SK-N-SH treated with all-trans-retinoic acid at 6 μM for 48 hours (cell line): ENCODE results near the gene THRB.

Source experiments
- ATAC-seq: fragments of 200-7000 bp; cut with Tn5 transposase; 3 replicates; pipeline ENCODE4 v1.9.1; 2020; ENCODE audit warnings: mild to moderate bottlenecking, moderate library complexity
- ARNTL ChIP-seq: fragments of 450-650 bp; formaldehyde crosslinking; IDR thresholded peaks from 2 replicates; pipeline ENCODE4 v1.5.0; 2020; ENCODE audit warnings: low read depth, mild to moderate bottlenecking, moderate library complexity, borderline replicate concordance
- CREB5 ChIP-seq: fragments of 250-450 bp; sonication (Bioruptor Pico); IDR thresholded peaks from 2 replicates; pipeline ENCODE4 v1.5.1; 2020; ENCODE audit warnings: low read depth, mild to moderate bottlenecking, moderate library complexity
- CSDC2 ChIP-seq: fragments of 250-450 bp; sonication (Bioruptor Pico); IDR thresholded peaks from 2 replicates; pipeline ENCODE4 v1.5.0; 2020; ENCODE audit warnings: mild to moderate bottlenecking, moderate library complexity
- CSRNP3 ChIP-seq: fragments of 250-450 bp; sonication (Bioruptor Pico); IDR thresholded peaks from 2 replicates; pipeline ENCODE4 v1.5.1; 2021; ENCODE audit warnings: mild to moderate bottlenecking, moderate library complexity
- ESRRG ChIP-seq: fragments of 250-450 bp; sonication (Bioruptor Pico); IDR thresholded peaks from 2 replicates; pipeline ENCODE4 v1.6.1; 2021; ENCODE audit warnings: mild to moderate bottlenecking
- GLIS3 ChIP-seq: fragments of 250-450 bp; sonication (Bioruptor Pico); IDR thresholded peaks from 2 replicates; pipeline ENCODE4 v1.5.0; 2020; ENCODE audit warnings: mild to moderate bottlenecking, moderate library complexity
- ISL1 ChIP-seq: fragments of 250-450 bp; sonication (Bioruptor Pico); IDR thresholded peaks from 2 replicates; pipeline ENCODE4 v2.1.2; 2022; ENCODE audit warnings: mild to moderate bottlenecking, moderate library complexity
- PATZ1 ChIP-seq: fragments of 250-450 bp; sonication (Bioruptor Pico); IDR thresholded peaks from 2 replicates; pipeline ENCODE4 v1.8.0; 2020; ENCODE audit warnings: mild to moderate bottlenecking, moderate library complexity, borderline replicate concordance
- POU6F1 ChIP-seq: fragments of 250-450 bp; sonication (Bioruptor Pico); IDR thresholded peaks from 2 replicates; pipeline ENCODE4 v1.8.0; 2021; ENCODE audit warnings: low read depth, mild to moderate bottlenecking, moderate library complexity, borderline replicate concordance
- PPARA ChIP-seq: fragments of 250-450 bp; sonication (Bioruptor Pico); IDR thresholded peaks from 2 replicates; pipeline ENCODE4 v1.5.0; 2020; ENCODE audit warnings: mild to moderate bottlenecking, borderline replicate concordance
- RARB ChIP-seq: fragments of 250-450 bp; sonication (Bioruptor Pico); IDR thresholded peaks from 2 replicates; pipeline ENCODE4 v1.8.0; 2021; ENCODE audit warnings: mild to moderate bottlenecking, moderate library complexity
- SNAI2 ChIP-seq: fragments of 250-450 bp; sonication (Bioruptor Pico); IDR thresholded peaks from 2 replicates; pipeline ENCODE4 v1.5.0; 2020; ENCODE audit warnings: mild to moderate bottlenecking, moderate library complexity
- TCF4 ChIP-seq: fragments of 250-450 bp; sonication (Bioruptor Pico); IDR thresholded peaks from 2 replicates; pipeline ENCODE4 v1.8.0; 2021; ENCODE audit warnings: mild to moderate bottlenecking, moderate library complexity, borderline replicate concordance
- TOX ChIP-seq: fragments of 250-450 bp; sonication (Bioruptor Pico); IDR thresholded peaks from 2 replicates; pipeline ENCODE4 v1.8.0; 2021; ENCODE audit warnings: mild to moderate bottlenecking, moderate library complexity, borderline replicate concordance
- TSHZ2 ChIP-seq: fragments of 250-450 bp; sonication (Bioruptor Pico); IDR thresholded peaks from 2 replicates; pipeline ENCODE4 v1.5.0; 2020; ENCODE audit warnings: mild to moderate bottlenecking, moderate library complexity
- ZC3H10 ChIP-seq: fragments of 250-450 bp; sonication (Bioruptor Pico); IDR thresholded peaks from 2 replicates; pipeline ENCODE4 v1.5.1; 2021; ENCODE audit warnings: mild to moderate bottlenecking, moderate library complexity
- ZNF565 ChIP-seq: fragments of 450-650 bp; formaldehyde crosslinking; conservative IDR thresholded peaks from 2 replicates; pipeline ENCODE4 v1.5.0; 2020; ENCODE audit warnings: low read depth, mild to moderate bottlenecking, moderate library complexity
- ZNF70 ChIP-seq: fragments of 450-650 bp; formaldehyde crosslinking; IDR thresholded peaks from 2 replicates; pipeline ENCODE4 v1.5.0; 2020; ENCODE audit warnings: mild to moderate bottlenecking, moderate library complexity

Gene THRB

GRCh38 chr3:24196526-24196925 is 298.1 kb downstream of the THRB start:
- 0 out of 2 replicates have a peak, but pooled peaks have one; percentile 46 for TF ChIP-seq CSDC2 (CRISPR knock-in tag)
- no peak for TF ChIP-seq CSRNP3 (CRISPR knock-in tag)
- peak; percentile 61; the same call in 1 of the 2 replicates for TF ChIP-seq ISL1 (CRISPR knock-in tag)
- peak; percentile 68 for ATAC-seq

GRCh38 chr3:24195504-24196230 is 299.0 kb downstream of the THRB start:
- ATAC-seq, result no peak
- TF ChIP-seq ZNF565 (CRISPR knock-in tag) (no peak), PATZ1 (no peak), ZC3H10 (CRISPR knock-in tag) (no peak), SNAI2 (CRISPR knock-in tag) (no peak), ESRRG (CRISPR knock-in tag) (no peak), CSRNP3 (CRISPR knock-in tag) (no peak), POU6F1 (CRISPR knock-in tag) (no peak), ISL1 (CRISPR knock-in tag) (no peak), CREB5 (no peak), TSHZ2 (no peak), ZNF70 (CRISPR knock-in tag) (no peak), CSDC2 (CRISPR knock-in tag) (no peak), PPARA (CRISPR knock-in tag) (no peak)

- no peak for ATAC-seq
- TF ChIP-seq RARB (CRISPR knock-in tag) (no peak), SNAI2 (CRISPR knock-in tag) (no peak), GLIS3 (CRISPR knock-in tag) (no peak), ARNTL (no peak), TSHZ2 (no peak), ZNF70 (CRISPR knock-in tag) (no peak), TOX (no peak), TCF4 (CRISPR knock-in tag) (no peak)
- TF ChIP-seq, all 23 proteins: peak for 0
These were observed 302.1 kb downstream of the THRB start for GRCh38 chr3:24192469-24193056.
